ENCODE data around the gene RPL19. TPM values are rescaled to one million over a fixed set of nuclear protein-coding genes. Genes with fewer than 3 reads are reported as not detected.
A peak's percentile ranks its signal among the peaks of the same experiment; 100 is the strongest.

Gene RPL19
- total RNA-seq, 1 donor from 2014 or later = 2,751 TPM

DNA sequence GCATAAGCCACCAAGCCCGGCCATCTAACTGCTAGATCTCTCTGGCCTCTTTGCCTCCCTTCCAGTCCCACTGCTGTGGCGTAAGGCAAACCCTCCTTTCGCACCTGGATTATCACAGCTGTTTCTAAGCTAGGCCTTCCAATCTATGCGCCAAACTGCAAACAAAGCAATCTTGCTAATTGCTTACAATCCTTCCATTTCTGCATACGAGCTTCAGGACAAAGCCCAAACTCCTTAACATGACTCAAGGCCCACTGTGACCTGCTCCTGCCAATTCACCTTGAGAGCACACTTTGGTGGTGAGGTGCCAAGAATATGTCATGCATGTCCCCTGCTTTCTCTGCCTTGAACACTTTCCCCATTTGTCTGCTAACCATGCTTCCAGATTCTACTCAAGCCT, 28.1 kb upstream of the RPL19 start:
- Histone ChIP-seq H3K9me3 (ENCODE audit: low read depth) (no peaks in the 10 kb centered on the region), H3F3A (ENCODE audit: low read depth) (peaks cover 8% of the 10 kb centered on the region), H3K4me2 (no peak overlapping the region), H3K27ac (no peak overlapping the region), H3K4me3 (no peak overlapping the region), H4K20me1 (ENCODE audit: low read depth) (no peaks in the 10 kb centered on the region), H3K27me3 (peaks cover 10% of the 10 kb centered on the region), H3K9ac (no peak overlapping the region), H3K79me2 (ENCODE audit: low read depth) (no peaks in the 10 kb centered on the region), H3K36me3 (no peaks in the 10 kb centered on the region), H3K4me1 (no peaks in the 10 kb centered on the region), H2AFZ (replicated peaks) (no peak overlapping the region)
- H3K27me3 Mint-ChIP-seq (ENCODE audit: insufficient read depth, low read depth) = peaks cover 4% of the 10 kb centered on the region
- peaks cover 3% of the 10 kb centered on the region for H3K9me3 Mint-ChIP-seq
- no peak overlapping the region for H3K4me3 Mint-ChIP-seq
- TF ChIP-seq, protein P1, sequence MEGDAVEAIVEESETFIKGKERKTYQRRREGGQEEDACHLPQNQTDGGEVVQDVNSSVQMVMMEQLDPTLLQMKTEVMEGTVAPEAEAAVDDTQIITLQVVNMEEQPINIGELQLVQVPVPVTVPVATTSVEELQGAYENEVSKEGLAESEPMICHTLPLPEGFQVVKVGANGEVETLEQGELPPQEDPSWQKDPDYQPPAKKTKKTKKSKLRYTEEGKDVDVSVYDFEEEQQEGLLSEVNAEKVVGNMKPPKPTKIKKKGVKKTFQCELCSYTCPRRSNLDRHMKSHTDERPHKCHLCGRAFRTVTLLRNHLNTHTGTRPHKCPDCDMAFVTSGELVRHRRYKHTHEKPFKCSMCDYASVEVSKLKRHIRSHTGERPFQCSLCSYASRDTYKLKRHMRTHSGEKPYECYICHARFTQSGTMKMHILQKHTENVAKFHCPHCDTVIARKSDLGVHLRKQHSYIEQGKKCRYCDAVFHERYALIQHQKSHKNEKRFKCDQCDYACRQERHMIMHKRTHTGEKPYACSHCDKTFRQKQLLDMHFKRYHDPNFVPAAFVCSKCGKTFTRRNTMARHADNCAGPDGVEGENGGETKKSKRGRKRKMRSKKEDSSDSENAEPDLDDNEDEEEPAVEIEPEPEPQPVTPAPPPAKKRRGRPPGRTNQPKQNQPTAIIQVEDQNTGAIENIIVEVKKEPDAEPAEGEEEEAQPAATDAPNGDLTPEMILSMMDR (IDR thresholded peaks at IDR 0.05) = no peak
- TF ChIP-seq EZH2 (IDR thresholded peaks at IDR 0.05) (no peak), EZH2phosphoT487 (IDR thresholded peaks at IDR 0.05) (no peak)
- DNase-seq (ENCODE audit: low spot score) = no peak
- H3K4me1 Mint-ChIP-seq = peaks cover 17% of the 10 kb centered on the region
- H3K36me3 Mint-ChIP-seq = peaks cover 6% of the 10 kb centered on the region
- peak overlapping the region; percentile 13 for H3K27ac Mint-ChIP-seq

DNA sequence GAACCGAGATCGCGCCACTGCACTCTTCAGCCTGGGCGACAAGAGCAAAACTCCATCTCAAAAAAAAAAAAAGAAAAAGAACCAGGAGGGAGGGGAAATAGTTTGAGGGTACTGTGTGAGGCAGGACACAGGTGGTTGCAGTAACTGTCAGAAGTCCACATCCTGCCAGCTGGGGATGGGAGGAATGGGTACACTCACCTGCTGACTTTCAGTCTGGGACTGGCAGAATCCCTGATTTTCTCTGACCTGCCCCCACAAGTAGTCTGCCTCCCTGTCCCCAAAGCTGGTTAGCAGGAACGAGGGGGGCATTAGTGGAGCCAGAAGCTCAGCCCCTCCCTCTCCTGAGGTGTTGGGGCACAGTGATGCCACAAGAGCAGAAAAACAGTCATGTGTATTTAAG, 27.0 kb upstream of the RPL19 start:
- DNase-seq (ENCODE audit: low spot score) = no peak
- Mint-ChIP-seq H3K9me3 (peaks cover 3% of the 10 kb centered on the region), H3K4me3 (no peak overlapping the region), H3K27me3 (ENCODE audit: insufficient read depth, low read depth) (no peaks in the 10 kb centered on the region), H3K27ac (no peak overlapping the region), H3K36me3 (peaks cover 10% of the 10 kb centered on the region), H3K4me1 (peaks cover 14% of the 10 kb centered on the region)
- H2AFZ ChIP-seq (replicated peaks) = no peak overlapping the region
- no peaks in the 10 kb centered on the region for H3K4me1 ChIP-seq
- H3K9ac ChIP-seq = no peak overlapping the region
- H3K4me2 ChIP-seq = no peak overlapping the region
- H3F3A ChIP-seq (ENCODE audit: low read depth) = no peaks in the 10 kb centered on the region
- H3K79me2 ChIP-seq (ENCODE audit: low read depth) = no peaks in the 10 kb centered on the region
- no peaks in the 10 kb centered on the region for H3K9me3 ChIP-seq (ENCODE audit: low read depth)
- no peak overlapping the region for H3K27ac ChIP-seq
- no peak overlapping the region for H3K4me3 ChIP-seq
- H3K27me3 ChIP-seq = no peaks in the 10 kb centered on the region
- H3K36me3 ChIP-seq = no peaks in the 10 kb centered on the region
- H4K20me1 ChIP-seq (ENCODE audit: low read depth) = no peaks in the 10 kb centered on the region
- TF ChIP-seq EZH2 (IDR thresholded peaks at IDR 0.05) (no peak), EZH2phosphoT487 (IDR thresholded peaks at IDR 0.05) (no peak)
- TF ChIP-seq, protein P1 (IDR thresholded peaks at IDR 0.05) = no peak

DNA sequence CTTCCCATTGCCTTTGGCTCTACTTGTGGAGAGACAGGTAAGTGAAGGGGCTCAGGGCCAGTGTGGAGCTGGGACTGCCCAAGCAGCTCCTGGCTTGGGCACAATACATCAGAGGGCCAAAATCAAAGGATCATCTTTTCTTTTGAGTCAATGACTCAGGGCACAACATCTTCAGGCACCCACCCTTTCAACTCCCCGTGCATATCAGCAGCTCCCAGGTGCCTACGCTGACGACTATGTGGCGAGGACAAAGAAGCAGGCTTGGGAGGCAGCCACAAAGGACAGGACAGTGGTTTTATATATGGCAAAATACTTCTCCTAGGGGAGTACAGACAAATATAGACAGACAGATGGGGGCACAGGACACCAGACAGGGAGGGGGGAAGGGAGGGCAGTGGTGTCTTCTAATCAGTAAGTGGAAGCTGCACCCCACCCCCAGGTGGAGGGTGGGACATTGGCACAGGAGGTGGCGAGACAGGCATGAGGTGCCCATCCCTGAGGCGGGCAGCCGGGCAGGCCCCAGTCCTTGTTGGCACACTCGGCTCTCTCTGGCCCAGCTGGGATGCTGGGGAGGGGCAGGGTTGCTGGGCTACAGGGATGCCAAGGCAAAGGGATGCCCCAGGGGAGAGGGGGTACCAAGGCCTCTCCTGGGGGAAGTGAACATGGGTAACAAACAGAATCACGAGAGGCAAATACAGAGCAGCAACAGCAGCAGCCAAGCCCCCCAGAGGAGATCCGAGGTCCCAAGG, 26.4 kb upstream of the RPL19 start:
- Mint-ChIP-seq H3K4me3 (no peak overlapping the region), H3K4me1 (peaks cover 14% of the 10 kb centered on the region), H3K27ac (no peak overlapping the region), H3K36me3 (peaks cover 13% of the 10 kb centered on the region), H3K9me3 (peaks cover 3% of the 10 kb centered on the region), H3K27me3 (ENCODE audit: insufficient read depth, low read depth) (no peaks in the 10 kb centered on the region)
- no peaks in the 10 kb centered on the region for H3K9me3 ChIP-seq (ENCODE audit: low read depth)
- H3F3A ChIP-seq (ENCODE audit: low read depth) = peaks cover 3% of the 10 kb centered on the region
- H3K36me3 ChIP-seq = no peaks in the 10 kb centered on the region
- H3K4me1 ChIP-seq = no peaks in the 10 kb centered on the region
- DNase-seq (ENCODE audit: low spot score) = no peak
- H4K20me1 ChIP-seq (ENCODE audit: low read depth) = no peaks in the 10 kb centered on the region
- no peak overlapping the region for H3K9ac ChIP-seq
- H3K4me2 ChIP-seq = no peak overlapping the region
- TF ChIP-seq, protein P1 (IDR thresholded peaks at IDR 0.05) = no peak
- TF ChIP-seq EZH2phosphoT487 (IDR thresholded peaks at IDR 0.05) = no peak
- no peak overlapping the region for H3K4me3 ChIP-seq
- no peak overlapping the region for H3K27ac ChIP-seq
- no peaks in the 10 kb centered on the region for H3K79me2 ChIP-seq (ENCODE audit: low read depth)
- no peaks in the 10 kb centered on the region for H3K27me3 ChIP-seq
- no peak overlapping the region for H2AFZ ChIP-seq (replicated peaks)
